Astrocyte of the spinal cord (primary cell): Measurements from ENCODE around the gene RFX7.

Experiments
- DNase-seq: peaks from one replicate; pipeline ENCODE4 v3.0.0; 2011; ENCODE audit warnings: low read depth, low spot score
- H3K4me3 ChIP-seq: 2 replicates; pipeline ENCODE4 v1.5.1; 2011; ENCODE audit warnings: low read depth, mild to moderate bottlenecking, low read length, moderate library complexity
- in situ Hi-C: cut with HindIII; loops from 2 replicates; pipeline ENCODE4 v1.10.0; 2017; ENCODE audit warnings: low sequenced_read_pairs
- TF ChIP-seq, protein P1 (sequence below): IDR thresholded peaks from 2 replicates; pipeline ENCODE4 v1.5.1; 2012; ENCODE audit warnings: low read depth, mild to moderate bottlenecking, low read length, inconsistent platforms

RFX7 gene

DNA sequence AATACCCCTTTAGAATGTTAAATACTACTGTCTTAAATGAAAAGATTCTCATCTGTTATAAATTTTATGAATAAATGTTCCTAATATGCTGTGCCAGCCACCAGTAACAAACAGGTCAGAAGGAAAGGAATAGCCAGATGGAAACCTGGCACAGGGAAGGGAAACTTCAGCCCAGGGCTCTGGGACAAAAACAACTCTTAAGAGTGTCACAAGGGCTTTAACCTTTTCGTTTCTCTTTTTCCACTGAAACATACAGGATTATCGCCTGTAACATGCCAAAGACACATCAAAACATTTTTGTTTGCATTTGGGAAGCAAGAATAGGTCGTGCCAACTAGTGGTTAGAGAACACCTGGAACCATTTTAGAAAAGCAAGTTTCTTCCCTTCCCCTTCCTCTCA lies 141.2 kb downstream of the RFX7 start:
- TF ChIP-seq, protein P1, sequence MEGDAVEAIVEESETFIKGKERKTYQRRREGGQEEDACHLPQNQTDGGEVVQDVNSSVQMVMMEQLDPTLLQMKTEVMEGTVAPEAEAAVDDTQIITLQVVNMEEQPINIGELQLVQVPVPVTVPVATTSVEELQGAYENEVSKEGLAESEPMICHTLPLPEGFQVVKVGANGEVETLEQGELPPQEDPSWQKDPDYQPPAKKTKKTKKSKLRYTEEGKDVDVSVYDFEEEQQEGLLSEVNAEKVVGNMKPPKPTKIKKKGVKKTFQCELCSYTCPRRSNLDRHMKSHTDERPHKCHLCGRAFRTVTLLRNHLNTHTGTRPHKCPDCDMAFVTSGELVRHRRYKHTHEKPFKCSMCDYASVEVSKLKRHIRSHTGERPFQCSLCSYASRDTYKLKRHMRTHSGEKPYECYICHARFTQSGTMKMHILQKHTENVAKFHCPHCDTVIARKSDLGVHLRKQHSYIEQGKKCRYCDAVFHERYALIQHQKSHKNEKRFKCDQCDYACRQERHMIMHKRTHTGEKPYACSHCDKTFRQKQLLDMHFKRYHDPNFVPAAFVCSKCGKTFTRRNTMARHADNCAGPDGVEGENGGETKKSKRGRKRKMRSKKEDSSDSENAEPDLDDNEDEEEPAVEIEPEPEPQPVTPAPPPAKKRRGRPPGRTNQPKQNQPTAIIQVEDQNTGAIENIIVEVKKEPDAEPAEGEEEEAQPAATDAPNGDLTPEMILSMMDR = no peak
- no peak overlapping the region for H3K4me3 ChIP-seq
- DNase-seq = no peak
- in situ Hi-C loops = no loop called here

DNA sequence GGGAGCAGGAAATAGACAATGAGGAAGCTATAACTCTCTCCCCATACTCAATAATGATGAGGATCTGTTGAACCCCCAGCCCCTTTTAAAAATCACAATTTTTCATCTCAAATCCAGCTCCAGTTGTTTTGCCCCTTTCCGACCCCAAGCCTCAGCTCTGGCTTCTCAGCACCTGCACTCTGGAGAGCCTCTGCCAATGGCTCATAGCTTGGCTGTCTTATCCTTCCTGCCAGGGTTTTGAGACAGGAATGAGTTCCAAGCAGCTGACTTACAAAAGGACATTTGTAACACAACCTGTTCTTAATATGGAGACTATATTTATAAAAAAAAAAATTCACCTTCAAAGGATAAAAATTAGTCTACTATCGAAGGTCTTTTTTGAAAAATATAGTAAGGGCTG lies 144.4 kb downstream of the RFX7 start:
- H3K4me3 ChIP-seq = no peak overlapping the region
- TF ChIP-seq, protein P1 = no peak

DNA sequence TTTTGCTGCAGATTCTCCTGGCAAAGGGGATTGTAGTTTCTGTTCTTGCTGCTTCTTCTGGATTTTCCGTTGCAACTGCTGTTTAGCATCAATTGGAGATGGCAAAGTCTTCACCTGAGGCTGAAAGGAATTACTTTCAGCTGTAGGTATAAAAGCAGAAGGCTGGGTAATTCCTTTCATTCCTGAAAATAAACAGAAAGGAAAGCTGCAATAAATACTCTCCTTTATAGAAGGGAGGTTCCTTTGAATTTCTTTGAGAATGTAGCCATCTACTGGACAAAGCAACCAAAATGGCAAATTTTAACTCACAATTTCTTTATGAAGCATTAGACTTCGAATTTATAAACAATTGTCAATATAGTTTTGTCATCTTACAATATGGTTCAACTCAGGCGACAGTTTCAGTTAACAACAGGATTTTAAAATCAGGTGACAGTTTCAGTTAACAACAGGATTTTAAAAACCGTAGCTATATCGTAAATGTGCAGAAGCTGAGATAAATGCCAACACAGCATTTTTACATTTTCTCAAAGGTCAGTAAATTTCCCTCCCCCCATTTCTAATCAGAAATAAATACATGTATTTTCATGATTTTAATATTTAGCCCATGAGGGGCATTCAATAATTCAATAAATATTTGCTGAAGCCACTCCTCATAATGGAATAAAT lies 145.3 kb downstream of the RFX7 start:
- TF ChIP-seq, protein P1 = no peak
- in situ Hi-C loops = no loop called here
- no peak for DNase-seq

More for the DNA sequence above, 144.4 kb downstream of the RFX7 start:
- in situ Hi-C loops = no loop called here
- no peak for DNase-seq

DNA sequence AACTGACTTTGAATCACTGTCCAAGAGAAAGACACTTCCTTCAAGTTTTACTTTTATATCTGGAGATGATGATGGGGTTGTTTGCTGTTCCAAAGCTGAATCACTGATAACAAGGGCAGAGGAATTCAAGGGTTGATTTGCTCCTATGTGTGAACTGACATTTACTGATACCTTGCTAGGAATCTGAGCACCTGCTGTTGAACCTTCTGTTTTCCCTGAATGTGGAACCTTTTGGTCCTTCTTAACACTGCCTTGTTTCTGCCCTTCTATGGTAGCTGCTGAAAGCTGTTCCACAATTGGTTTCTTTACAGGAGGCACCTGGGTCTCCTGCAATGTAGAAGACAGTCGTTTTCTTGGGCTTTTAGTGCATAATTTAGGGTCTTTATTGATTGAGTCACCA lies 148.3 kb downstream of the RFX7 start:
- no peak overlapping the region for H3K4me3 ChIP-seq
- in situ Hi-C loops = no loop called here
- no peak for DNase-seq
- TF ChIP-seq, protein P1 = no peak

More for the DNA sequence above, 145.3 kb downstream of the RFX7 start:
- H3K4me3 ChIP-seq = no peak overlapping the region

DNA sequence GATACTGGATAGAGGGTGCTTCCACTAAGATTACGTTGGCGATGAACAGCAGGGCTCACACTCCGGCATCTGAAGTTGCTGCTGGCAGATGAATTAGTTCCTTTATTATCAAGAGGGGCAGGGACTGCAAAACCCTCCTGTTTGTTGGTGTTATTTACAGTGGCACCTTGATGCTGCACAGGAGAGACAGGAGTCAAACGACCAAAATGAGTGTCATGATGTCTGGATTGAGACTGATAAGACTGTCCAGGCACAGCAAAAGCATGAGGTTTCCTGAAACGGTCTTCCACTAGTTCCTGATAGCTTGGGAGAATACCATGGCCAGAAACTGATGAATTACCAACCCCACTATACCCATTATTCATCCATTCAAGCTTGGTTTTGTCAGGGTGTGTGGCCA lies 149.5 kb downstream of the RFX7 start:
- DNase-seq = no peak
- H3K4me3 ChIP-seq = no peak overlapping the region
- TF ChIP-seq, protein P1 = no peak
- in situ Hi-C loops = no loop called here

DNA sequence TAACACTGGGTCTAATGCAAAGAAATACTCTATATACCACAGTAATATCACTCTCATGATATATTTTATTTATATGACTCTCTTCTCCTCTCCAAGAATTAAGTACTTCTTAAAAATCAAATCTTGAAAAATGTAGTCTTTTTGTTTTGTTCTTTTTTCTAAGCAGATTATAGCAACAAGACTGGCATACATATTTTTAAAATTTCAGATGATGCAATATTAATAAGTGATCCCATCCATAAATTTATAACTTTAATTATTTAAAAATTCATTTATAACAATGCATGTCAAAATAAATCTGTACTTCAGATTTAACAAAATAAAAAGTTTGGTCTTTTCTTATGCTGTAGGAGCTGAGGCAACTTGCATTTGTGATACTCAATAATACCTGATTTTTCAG lies 155.3 kb downstream of the RFX7 start:
- no peak overlapping the region for H3K4me3 ChIP-seq
- TF ChIP-seq, protein P1 = no peak
- no peak for DNase-seq
- in situ Hi-C loops = no loop called here

DNA sequence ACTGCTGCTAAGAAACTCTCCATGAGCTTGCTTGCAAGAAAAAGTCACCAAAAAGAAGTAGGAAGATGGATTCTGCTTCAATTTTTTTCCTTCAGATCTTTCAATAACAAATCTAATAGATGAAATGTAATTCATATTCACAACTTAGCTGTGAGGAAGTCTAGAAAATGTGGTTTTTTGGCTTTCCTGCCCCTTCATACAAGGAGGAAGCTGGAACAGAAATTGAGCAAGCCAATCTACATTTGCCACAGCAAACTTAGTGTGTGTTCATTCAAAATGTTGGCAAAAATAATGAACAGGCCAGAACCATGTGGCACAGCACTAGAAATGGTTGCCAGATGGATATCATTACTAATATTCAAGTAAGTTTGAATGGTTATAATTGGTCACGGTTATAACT lies 157.1 kb downstream of the RFX7 start:
- in situ Hi-C loops = no loop called here
- H3K4me3 ChIP-seq = no peak overlapping the region
- no peak for DNase-seq
- TF ChIP-seq, protein P1 = no peak
